Right lung (tissue), 10 donors: ENCODE measurements around the gene ACTL6B. TPM values are rescaled to one million over a fixed set of nuclear protein-coding genes. Genes with fewer than 3 reads are reported as not detected.
A peak's percentile ranks its signal among the peaks of the same experiment; 100 is the strongest.
"Not testable (repeated sequence)": the region's sequence is repeated elsewhere in the genome, so short reads cannot be mapped to it uniquely, and the experiment has no call there.

Experiments used
- DNase-seq, 2 donors: peaks; one replicate each; pipeline ENCODE4 v3.0.0-alpha.2; 2013
- long read RNA-seq, 8 donors: transcript quantifications; one replicate each; lab custom pipeline, GENCODE V29; 2026
- polyA plus RNA-seq, 5 donors: library from polyadenylated mRNA; unstranded; fragments of 120-200 nt; gene quantifications; one replicate each; pipeline versions ENCODE4 v1.2.1 to v1.2.3, GENCODE V29; 2013; ENCODE audit warnings: inconsistent platforms in 1 of 5, low replicate concordance in 1 of 5; ENCODE audit not compliant: insufficient read length in 5 of 5, insufficient read depth in 1 of 5

Gene ACTL6B
- under 1 TPM in 3 of 5 donors, not detected in 2; 0.13 to 0.40 (median 0.28) TPM for polyA plus RNA-seq
- long read RNA-seq, donor 1, partial matches to known transcripts: 0 of 1 reads
- long read RNA-seq, donor 1, other reads (novel, unspliced or antisense): 0 of 1 reads
- long read RNA-seq, donor 2: 0 reads
- long read RNA-seq, donor 3, partial matches to known transcripts: 0 of 1 reads
- long read RNA-seq, donor 3, other reads (novel, unspliced or antisense): 0 of 1 reads
- long read RNA-seq, donor 4, partial matches to known transcripts: 0 of 1 reads
- long read RNA-seq, donor 4, other reads (novel, unspliced or antisense): 0 of 1 reads
- long read RNA-seq, donor 5: 0 reads
- long read RNA-seq, donor 6: 0 reads
- long read RNA-seq, donor 7: 0 reads
- long read RNA-seq, donor 8: 0 reads

GRCh38 chr7:100655908-100656674, at the start of gene ACTL6B:
ACTL6B (minus strand) TSS chr7:100656448; CDS start chr7:100656354, 94 bp downstream.
- peak in 1 of 2 donors; percentile 26 for DNase-seq

- peak in 1 of 2 donors; percentile 84 for DNase-seq
Measured at GRCh38 chr7:100705320-100705752, 49.1 kb upstream of the ACTL6B start.

- DNase-seq: not testable (repeated sequence)
Measured at GRCh38 chr7:100701089-100701488, 44.8 kb upstream of the ACTL6B start.

- DNase-seq: no peak
Measured at GRCh38 chr7:100699018-100699417, 42.8 kb upstream of the ACTL6B start.

GRCh38 chr7:100696123-100696521, 39.9 kb upstream of the ACTL6B start:
- DNase-seq: no peak

- peak; percentile 32 to 60 for DNase-seq
Measured at GRCh38 chr7:100694098-100694745, 38.0 kb upstream of the ACTL6B start, which contains the start of gene GIGYF1. GIGYF1 (minus strand) TSS chr7:100694250; CDS start chr7:100688238, 6,012 bp downstream.

- DNase-seq: no peak
Measured at GRCh38 chr7:100693312-100694097, 37.3 kb upstream of the ACTL6B start.

GRCh38 chr7:100692578-100692961, 36.3 kb upstream of the ACTL6B start:
- no peak for DNase-seq

GRCh38 chr7:100691676-100692577, 35.7 kb upstream of the ACTL6B start:
- DNase-seq: peak; percentile 66 to 73

- DNase-seq: no peak
Measured at GRCh38 chr7:100689230-100690135, 33.2 kb upstream of the ACTL6B start.

GRCh38 chr7:100688326-100688860, 32.1 kb upstream of the ACTL6B start:
- no peak for DNase-seq

- DNase-seq: no peak
Measured at GRCh38 chr7:100687751-100688300, 31.6 kb upstream of the ACTL6B start.

- no peak for DNase-seq
Measured at GRCh38 chr7:100687261-100687660, 31.0 kb upstream of the ACTL6B start.

- DNase-seq: no peak
Measured at GRCh38 chr7:100686822-100687211, 30.6 kb upstream of the ACTL6B start.

GRCh38 chr7:100686201-100686821, 30.1 kb upstream of the ACTL6B start:
- DNase-seq: no peak

- DNase-seq: no peak
Measured at GRCh38 chr7:100685631-100686145, 29.4 kb upstream of the ACTL6B start.

- no peak for DNase-seq
Measured at GRCh38 chr7:100685049-100685605, 28.9 kb upstream of the ACTL6B start.
